ENCODE results near the gene RGP1. TPM values are rescaled to one million over a fixed set of nuclear protein-coding genes. Genes with fewer than 3 reads are reported as not detected.

Gene RGP1
- total and polyA plus RNA-seq, 2 experiments from 2014 or later, result 4.7 to 19.1 TPM

DNA sequence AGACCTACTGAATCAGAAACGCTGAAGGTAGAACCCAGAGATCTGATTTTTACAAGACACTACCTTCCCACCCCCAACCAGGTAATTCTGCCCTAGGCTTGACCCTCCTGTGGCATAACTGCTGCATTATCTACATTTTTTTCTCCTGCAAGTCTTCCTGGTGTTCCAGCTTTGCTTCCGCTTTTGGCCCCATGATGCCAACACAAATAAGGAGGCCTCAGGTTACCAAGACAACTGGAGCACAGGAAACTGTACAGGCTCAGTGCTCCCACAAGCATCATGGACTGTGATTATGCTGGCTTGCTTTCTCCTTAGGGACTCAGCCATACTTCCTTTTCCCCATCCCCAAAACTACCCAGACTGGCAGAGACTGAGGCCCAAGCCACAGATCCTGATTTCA is 11.6 kb downstream of the RGP1 start:
- in situ Hi-C loops (cut with MboI), result no loop called here
- TF ChIP-seq EZH2 (IDR thresholded peaks at IDR 0.05; ENCODE audit: insufficient read depth, poor library complexity, severe bottlenecking), result no peak
- H3K27me3 ChIP-seq (replicated peaks; ENCODE audit: insufficient read depth), result no peaks in the 10 kb centered on the region
- 95 to 97% methylated on average over 2 of the region's 2 CpGs for WGBS, 2 experiments (ENCODE audit: low coverage in 1 of 2, low lambda C conversion rate in 2 of 2, missing lambda C conversion rate in 2 of 2)
- H3K9me3 ChIP-seq (ENCODE audit: low read depth), result no peaks in the 10 kb centered on the region
- H3K9me2 ChIP-seq (ENCODE audit: insufficient read depth), result no peaks in the 10 kb centered on the region
- H3K4me1 ChIP-seq (ENCODE audit: insufficient read depth), result peaks cover 8% of the 10 kb centered on the region
- no peak overlapping the region for H3K4me3 ChIP-seq
- no peaks in the 10 kb centered on the region for H3K36me3 ChIP-seq (ENCODE audit: low read depth)
- H2AFZ ChIP-seq, result no peak overlapping the region
- no peaks in the 10 kb centered on the region for H3K79me2 ChIP-seq (ENCODE audit: insufficient read depth)
- H3K27ac ChIP-seq, result no peak overlapping the region
- no peak overlapping the region for H3K4me2 ChIP-seq (ENCODE audit: unreplicated experiment)
- 0 out of 2 replicates have a peak, but pooled peaks cover 13% of the 10 kb centered on the region for H3F3A ChIP-seq (ENCODE audit: insufficient read depth)
- no peaks in the 10 kb centered on the region for H4K20me1 ChIP-seq (ENCODE audit: insufficient read depth)
- no peak for DNase-seq
- no peak overlapping the region for H3K9ac ChIP-seq

DNA sequence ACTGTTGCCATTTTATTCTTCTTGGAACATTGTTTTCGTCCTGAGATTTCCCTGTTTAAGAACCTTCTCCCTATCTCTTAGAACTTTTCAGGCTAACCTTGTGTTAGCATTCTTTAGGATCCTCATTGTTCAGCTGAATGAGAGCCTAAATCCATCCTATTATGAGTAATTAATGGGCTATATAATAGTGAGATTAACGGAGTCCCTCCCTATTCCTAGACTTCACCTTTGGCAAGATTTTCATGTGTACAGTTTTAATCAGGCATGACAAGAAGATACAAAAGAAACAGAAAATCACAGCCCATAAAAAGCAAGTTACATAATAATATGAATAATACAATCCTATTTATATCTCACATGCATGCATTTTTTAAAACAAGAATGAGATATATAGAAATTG is 14.1 kb downstream of the RGP1 start:
- no peak overlapping the region for H3K27ac ChIP-seq
- no peaks in the 10 kb centered on the region for H3K27me3 ChIP-seq (replicated peaks; ENCODE audit: insufficient read depth)
- H3K4me2 ChIP-seq (ENCODE audit: unreplicated experiment), result no peak overlapping the region
- H3K79me2 ChIP-seq (ENCODE audit: insufficient read depth), result no peaks in the 10 kb centered on the region
- no peaks in the 10 kb centered on the region for H3K9me3 ChIP-seq (ENCODE audit: low read depth)
- H3K4me3 ChIP-seq, result no peak overlapping the region
- in situ Hi-C loops (cut with MboI), result no loop called here
- no peak for DNase-seq
- H3K9ac ChIP-seq, result no peak overlapping the region
- 0 out of 2 replicates have a peak, but pooled peaks cover 9% of the 10 kb centered on the region for H3F3A ChIP-seq (ENCODE audit: insufficient read depth)
- no peaks in the 10 kb centered on the region for H3K36me3 ChIP-seq (ENCODE audit: low read depth)
- no peaks in the 10 kb centered on the region for H4K20me1 ChIP-seq (ENCODE audit: insufficient read depth)
- H3K4me1 ChIP-seq (ENCODE audit: insufficient read depth), result no peaks in the 10 kb centered on the region
- no peaks in the 10 kb centered on the region for H3K9me2 ChIP-seq (ENCODE audit: insufficient read depth)
- 73 to 86% methylated on average over 2 of the region's 2 CpGs for WGBS, 2 experiments (ENCODE audit: low coverage in 1 of 2, low lambda C conversion rate in 2 of 2, missing lambda C conversion rate in 2 of 2)
- no peak for TF ChIP-seq EZH2 (IDR thresholded peaks at IDR 0.05; ENCODE audit: insufficient read depth, poor library complexity, severe bottlenecking)
- TF ChIP-seq EZH2phosphoT487 (IDR thresholded peaks at IDR 0.05; ENCODE audit: insufficient read depth, low read depth), result no peak
- H2AFZ ChIP-seq, result no peak overlapping the region

DNA sequence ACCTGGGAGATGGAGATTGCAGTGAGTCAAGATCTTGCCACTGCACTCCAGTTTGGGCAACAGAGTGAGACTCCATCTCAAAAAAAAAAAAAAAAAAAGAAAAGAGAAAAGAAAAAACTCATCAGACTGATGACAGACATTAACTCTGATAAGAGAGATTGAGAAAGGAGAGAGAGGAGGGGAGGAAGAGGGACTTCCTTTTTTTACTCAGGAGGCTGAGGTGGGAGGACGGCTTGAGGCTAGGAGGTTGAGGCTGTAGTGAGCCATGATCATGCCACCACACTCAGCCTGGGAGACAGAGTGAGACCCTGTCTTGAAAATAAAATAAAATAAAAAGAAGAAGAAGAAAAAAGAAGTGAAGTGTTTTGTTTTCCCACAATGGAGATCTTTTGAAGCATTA is 14.7 kb downstream of the RGP1 start:
- Histone ChIP-seq H2AFZ (no peak overlapping the region), H3K79me2 (ENCODE audit: insufficient read depth) (no peaks in the 10 kb centered on the region), H3K27me3 (replicated peaks; ENCODE audit: insufficient read depth) (no peaks in the 10 kb centered on the region), H3K9ac (no peak overlapping the region), H3F3A (ENCODE audit: insufficient read depth) (0 out of 2 replicates have a peak, but pooled peaks cover 3% of the 10 kb centered on the region), H3K9me2 (ENCODE audit: insufficient read depth) (no peaks in the 10 kb centered on the region), H3K27ac (no peak overlapping the region), H3K36me3 (ENCODE audit: low read depth) (no peaks in the 10 kb centered on the region), H3K4me3 (no peak overlapping the region), H4K20me1 (ENCODE audit: insufficient read depth) (no peaks in the 10 kb centered on the region), H3K4me2 (ENCODE audit: unreplicated experiment) (no peak overlapping the region), H3K4me1 (ENCODE audit: insufficient read depth) (no peaks in the 10 kb centered on the region), H3K9me3 (ENCODE audit: low read depth) (no peaks in the 10 kb centered on the region)
- no peak for TF ChIP-seq EZH2 (IDR thresholded peaks at IDR 0.05; ENCODE audit: insufficient read depth, poor library complexity, severe bottlenecking)
- no peak for TF ChIP-seq EZH2phosphoT487 (IDR thresholded peaks at IDR 0.05; ENCODE audit: insufficient read depth, low read depth)
- DNase-seq, result no peak
- in situ Hi-C loops (cut with MboI), result no loop called here
- 95 to 100% methylated on average over 1 of the region's 1 CpG for WGBS, 2 experiments (ENCODE audit: low coverage in 1 of 2, low lambda C conversion rate in 2 of 2, missing lambda C conversion rate in 2 of 2)

DNA sequence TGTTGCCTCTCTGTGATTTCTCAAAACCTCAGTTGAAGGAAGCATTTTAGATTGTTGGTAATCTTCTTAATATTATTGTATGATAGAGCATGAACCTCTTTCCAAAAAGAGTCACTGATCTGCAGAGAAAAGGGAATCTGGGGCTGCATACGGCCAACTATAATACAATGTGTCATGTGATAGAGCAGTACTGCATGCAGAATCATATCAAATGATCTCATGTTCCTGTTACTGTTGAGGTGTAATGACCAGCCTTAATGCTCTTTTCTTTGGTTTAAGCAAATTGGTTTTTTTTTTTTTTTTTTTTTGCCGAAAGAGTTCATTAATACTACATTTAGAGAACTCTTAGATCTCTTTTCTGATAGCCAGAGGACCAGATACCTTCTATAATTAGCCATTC is 17.9 kb downstream of the RGP1 start:
- Histone ChIP-seq H3K4me2 (ENCODE audit: unreplicated experiment) (no peak overlapping the region), H3K79me2 (ENCODE audit: insufficient read depth) (no peaks in the 10 kb centered on the region), H3K4me1 (ENCODE audit: insufficient read depth) (peaks cover 4% of the 10 kb centered on the region), H3K27me3 (replicated peaks; ENCODE audit: insufficient read depth) (peaks cover 5% of the 10 kb centered on the region), H3K4me3 (no peak overlapping the region), H3K36me3 (ENCODE audit: low read depth) (no peaks in the 10 kb centered on the region), H4K20me1 (ENCODE audit: insufficient read depth) (no peaks in the 10 kb centered on the region), H2AFZ (no peak overlapping the region), H3K9ac (no peak overlapping the region), H3K9me3 (ENCODE audit: low read depth) (no peaks in the 10 kb centered on the region), H3K9me2 (ENCODE audit: insufficient read depth) (no peaks in the 10 kb centered on the region), H3F3A (ENCODE audit: insufficient read depth) (peaks cover 3% of the 10 kb centered on the region; the same call in 1 of the 2 replicates), H3K27ac (no peak overlapping the region)
- WGBS, 2 experiments (ENCODE audit: low coverage in 1 of 2, low lambda C conversion rate in 2 of 2, missing lambda C conversion rate in 2 of 2), result 90 to 98% methylated on average over 2 of the region's 2 CpGs
- no peak for DNase-seq
- TF ChIP-seq EZH2phosphoT487 (IDR thresholded peaks at IDR 0.05; ENCODE audit: insufficient read depth, low read depth) (no peak), EZH2 (IDR thresholded peaks at IDR 0.05; ENCODE audit: insufficient read depth, poor library complexity, severe bottlenecking) (no peak)
- in situ Hi-C loops (cut with MboI), result no loop called here

DNA sequence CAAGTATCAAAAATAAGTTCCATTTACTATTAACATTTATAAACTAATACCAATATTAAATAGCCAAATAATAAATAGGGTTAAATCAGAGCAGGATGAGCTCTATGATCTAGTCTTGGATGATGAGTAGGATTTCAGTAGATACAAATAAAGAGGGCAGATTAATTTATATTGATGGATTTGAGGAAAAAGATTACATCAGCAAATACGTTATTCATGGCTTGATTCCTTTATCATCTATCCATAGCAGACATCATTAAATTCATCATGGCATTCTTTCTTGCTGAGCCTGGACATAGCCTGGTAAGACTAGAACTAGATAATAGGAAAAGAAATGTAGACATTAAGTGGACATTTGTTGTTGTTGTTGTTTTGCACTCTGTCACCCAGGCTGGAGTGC is 18.4 kb downstream of the RGP1 start:
- H2AFZ ChIP-seq, result no peak overlapping the region
- no peaks in the 10 kb centered on the region for H3K9me2 ChIP-seq (ENCODE audit: insufficient read depth)
- peaks cover 7% of the 10 kb centered on the region for H3K4me1 ChIP-seq (ENCODE audit: insufficient read depth)
- no peak overlapping the region for H3K9ac ChIP-seq
- peaks cover 5% of the 10 kb centered on the region for H3K27me3 ChIP-seq (replicated peaks; ENCODE audit: insufficient read depth)
- H3K36me3 ChIP-seq (ENCODE audit: low read depth), result no peaks in the 10 kb centered on the region
- in situ Hi-C loops (cut with MboI), result no loop called here
- no peaks in the 10 kb centered on the region for H3K79me2 ChIP-seq (ENCODE audit: insufficient read depth)
- H3K4me2 ChIP-seq (ENCODE audit: unreplicated experiment), result no peak overlapping the region
- H4K20me1 ChIP-seq (ENCODE audit: insufficient read depth), result no peaks in the 10 kb centered on the region
- TF ChIP-seq EZH2 (IDR thresholded peaks at IDR 0.05; ENCODE audit: insufficient read depth, poor library complexity, severe bottlenecking) (no peak), EZH2phosphoT487 (IDR thresholded peaks at IDR 0.05; ENCODE audit: insufficient read depth, low read depth) (no peak)
- peaks cover 7% of the 10 kb centered on the region; the same call in 1 of the 2 replicates for H3F3A ChIP-seq (ENCODE audit: insufficient read depth)
- H3K9me3 ChIP-seq (ENCODE audit: low read depth), result no peaks in the 10 kb centered on the region
- no peak overlapping the region for H3K27ac ChIP-seq
- DNase-seq, result no peak
- 82 to 90% methylated on average over 1 of the region's 1 CpG for WGBS, 2 experiments (ENCODE audit: low coverage in 1 of 2, low lambda C conversion rate in 2 of 2, missing lambda C conversion rate in 2 of 2)
- no peak overlapping the region for H3K4me3 ChIP-seq

All from GM23248 (cell line).